Neural progenitor cell (in vitro differentiated cells): ENCODE results near the gene WNT5B. TPM values are rescaled to one million over a fixed set of nuclear protein-coding genes. Genes with fewer than 3 reads are reported as not detected.

ENCODE experiments used
- DNase-seq: peaks from one replicate; pipeline ENCODE4 v3.0.0-alpha.2; 2016; ENCODE audit warnings: low spot score
- H2AFZ ChIP-seq: fragments of 200-600 bp; sonication (generic); replicated peaks from 2 replicates; pipeline ENCODE4 v1.6.1; 2016; ENCODE audit warnings: antibody characterized with exemption
- H3F3A ChIP-seq: fragments of 200-600 bp; sonication (generic); 2 replicates; pipeline ENCODE4 v1.6.1; 2016; ENCODE audit warnings: antibody characterized with exemption, low read depth
- H3K27ac ChIP-seq: fragments of 200-600 bp; sonication (generic); 2 replicates; pipeline ENCODE4 v1.5.1; 2016; ENCODE audit warnings: mild to moderate bottlenecking
- H3K27me3 ChIP-seq: fragments of 200-600 bp; sonication (generic); 2 replicates; pipeline ENCODE4 v1.6.1; 2016; ENCODE audit warnings: mild to moderate bottlenecking, moderate library complexity
- H3K36me3 ChIP-seq: fragments of 200-600 bp; sonication (generic); 2 replicates; pipeline ENCODE4 v1.5.1; 2016
- H3K4me1 ChIP-seq: fragments of 200-600 bp; sonication (generic); 2 replicates; pipeline ENCODE4 v1.6.1; 2016; ENCODE audit warnings: mixed run types
- H3K4me2 ChIP-seq: fragments of 200-600 bp; sonication (generic); 2 replicates; pipeline ENCODE4 v1.6.1; 2016
- H3K4me3 ChIP-seq: fragments of 200-600 bp; sonication (generic); 2 replicates; pipeline ENCODE4 v1.5.1; 2016
- H3K79me2 ChIP-seq: fragments of 200-600 bp; sonication (generic); 2 replicates; pipeline ENCODE4 v1.6.1; 2016; ENCODE audit warnings: low read depth
- H3K9ac ChIP-seq: fragments of 200-600 bp; sonication (generic); 2 replicates; pipeline ENCODE4 v1.6.1; 2016
- H3K9me3 ChIP-seq: fragments of 200-600 bp; sonication (generic); 2 replicates; pipeline ENCODE4 v1.5.1; 2016; ENCODE audit warnings: low read depth
- H4K20me1 ChIP-seq: fragments of 200-600 bp; sonication (generic); 2 replicates; pipeline ENCODE4 v1.6.1; 2016; ENCODE audit warnings: low read depth
- H3K27ac Mint-ChIP-seq: 3 replicates; pipeline ENCODE4 v1.8.0; 2021; ENCODE audit warnings: mixed read lengths
- H3K27me3 Mint-ChIP-seq: 2 replicates; pipeline ENCODE4 v1.8.0; 2022; ENCODE audit warnings: low read depth, mild to moderate bottlenecking, inconsistent platforms, moderate library complexity, mixed read lengths; ENCODE audit not compliant: insufficient read depth
- H3K36me3 Mint-ChIP-seq: 3 replicates; pipeline ENCODE4 v1.8.0; 2021; ENCODE audit warnings: mixed read lengths
- H3K4me1 Mint-ChIP-seq: 3 replicates; pipeline ENCODE4 v1.8.0; 2021; ENCODE audit warnings: mixed read lengths
- H3K4me3 Mint-ChIP-seq: 3 replicates; pipeline ENCODE4 v1.8.0; 2021; ENCODE audit warnings: mild to moderate bottlenecking, moderate library complexity, mixed read lengths
- H3K9me3 Mint-ChIP-seq: 3 replicates; pipeline ENCODE4 v1.8.0; 2020; ENCODE audit warnings: mixed read lengths
- CTCF ChIP-seq: fragments of 200-600 bp; sonication (generic); IDR thresholded peaks from 2 replicates; pipeline ENCODE4 v1.5.1; 2017; ENCODE audit warnings: antibody characterized with exemption, mild to moderate bottlenecking
- EZH2 ChIP-seq: fragments of 200-600 bp; sonication (generic); IDR thresholded peaks from 2 replicates; pipeline ENCODE4 v1.6.1; 2017; ENCODE audit warnings: antibody characterized with exemption, mild to moderate bottlenecking, moderate library complexity
- EZH2phosphoT487 ChIP-seq: fragments of 200-600 bp; sonication (generic); IDR thresholded peaks from 2 replicates; pipeline ENCODE4 v1.6.1; 2017; ENCODE audit warnings: antibody characterized with exemption
- total RNA-seq: library from RNA; depleted of rRNA; stranded (reverse); fragments of >200 nt; gene quantifications from 2 replicates; pipeline ENCODE4 v1.2.3, GENCODE V29; 2015; ENCODE audit warnings: low replicate concordance

WNT5B gene
- total RNA-seq, 1 donor from 2014 or later = 43.7 TPM

DNA sequence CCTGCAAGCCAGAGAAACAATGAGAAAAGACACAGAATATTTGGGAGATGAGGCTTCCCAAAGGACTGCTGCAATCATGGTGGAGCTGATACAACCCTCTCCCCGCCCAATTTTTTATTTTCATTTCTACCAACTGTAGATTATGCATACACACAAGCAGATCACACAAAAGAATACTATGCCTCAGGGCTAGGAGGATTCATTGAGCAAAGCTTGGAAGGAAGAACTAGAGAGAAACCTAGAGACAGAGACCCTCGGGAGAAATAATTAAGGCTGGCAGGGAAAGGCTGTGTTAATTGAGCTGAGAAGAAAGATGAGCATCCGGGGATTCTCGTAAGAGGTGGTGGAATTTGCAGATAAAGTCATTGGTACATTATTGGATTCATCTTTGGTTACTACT lies 9.9 kb upstream of the WNT5B start:
- H4K20me1 ChIP-seq = peaks cover 58% of the 10 kb centered on the region
- H3K4me1 ChIP-seq = peaks cover 26% of the 10 kb centered on the region
- H3K36me3 ChIP-seq = no peaks in the 10 kb centered on the region
- TF ChIP-seq EZH2phosphoT487 (no peak), EZH2 (no peak), CTCF (no peak)
- no peak overlapping the region for H3K4me2 ChIP-seq
- H3F3A ChIP-seq = peaks cover 3% of the 10 kb centered on the region
- Mint-ChIP-seq H3K36me3 (peaks cover 12% of the 10 kb centered on the region), H3K4me3 (no peak overlapping the region), H3K27me3 (no peaks in the 10 kb centered on the region), H3K9me3 (peaks cover 2% of the 10 kb centered on the region), H3K27ac (no peak overlapping the region), H3K4me1 (peaks cover 34% of the 10 kb centered on the region)
- H3K9me3 ChIP-seq = no peaks in the 10 kb centered on the region
- no peak overlapping the region for H3K4me3 ChIP-seq
- no peak for DNase-seq
- no peaks in the 10 kb centered on the region for H3K27me3 ChIP-seq
- no peak overlapping the region for H3K27ac ChIP-seq
- no peak overlapping the region for H2AFZ ChIP-seq
- H3K9ac ChIP-seq = no peak overlapping the region
- peaks cover 13% of the 10 kb centered on the region for H3K79me2 ChIP-seq

GRCh38 chr12:1619587-1619986 lies 9.4 kb upstream of the WNT5B start:
- Mint-ChIP-seq H3K27ac (no peak overlapping the region), H3K9me3 (peaks cover 2% of the 10 kb centered on the region), H3K36me3 (peaks cover 13% of the 10 kb centered on the region), H3K27me3 (peaks cover under 1% of the 10 kb centered on the region), H3K4me3 (no peak overlapping the region), H3K4me1 (peaks cover 33% of the 10 kb centered on the region)
- Histone ChIP-seq H3K9me3 (no peaks in the 10 kb centered on the region), H3K9ac (no peak overlapping the region), H3K79me2 (peaks cover 13% of the 10 kb centered on the region), H2AFZ (no peak overlapping the region), H3K4me2 (no peak overlapping the region), H3K27me3 (no peaks in the 10 kb centered on the region), H3F3A (peaks cover 3% of the 10 kb centered on the region), H3K27ac (no peak overlapping the region), H4K20me1 (peaks cover 56% of the 10 kb centered on the region), H3K4me3 (no peak overlapping the region), H3K36me3 (no peaks in the 10 kb centered on the region), H3K4me1 (peaks cover 27% of the 10 kb centered on the region)
- no peak for TF ChIP-seq EZH2
- TF ChIP-seq EZH2phosphoT487 = no peak
- no peak for DNase-seq

- Histone ChIP-seq H3K9ac (no peak overlapping the region), H3K4me2 (no peak overlapping the region), H3K4me1 (peaks cover 32% of the 10 kb centered on the region), H3K27me3 (no peaks in the 10 kb centered on the region), H3K27ac (no peak overlapping the region), H4K20me1 (peaks cover 60% of the 10 kb centered on the region), H3K36me3 (no peaks in the 10 kb centered on the region), H3K9me3 (no peaks in the 10 kb centered on the region), H3F3A (peaks cover 3% of the 10 kb centered on the region), H2AFZ (no peak overlapping the region), H3K4me3 (no peak overlapping the region), H3K79me2 (peaks cover 13% of the 10 kb centered on the region)
- Mint-ChIP-seq H3K9me3 (peaks cover 2% of the 10 kb centered on the region), H3K36me3 (peaks cover 12% of the 10 kb centered on the region), H3K27me3 (peaks cover 2% of the 10 kb centered on the region), H3K4me1 (peaks cover 33% of the 10 kb centered on the region), H3K4me3 (no peak overlapping the region), H3K27ac (no peak overlapping the region)
- no peak for TF ChIP-seq CTCF
- TF ChIP-seq EZH2 = no peak
- no peak for TF ChIP-seq EZH2phosphoT487
- DNase-seq = no peak
Observed at GRCh38 chr12:1620092-1620491, 8.9 kb upstream of the WNT5B start.

GRCh38 chr12:1622406-1622805 lies 6.6 kb upstream of the WNT5B start:
- H3F3A ChIP-seq = peaks cover 3% of the 10 kb centered on the region
- H3K4me1 ChIP-seq = peaks cover 30% of the 10 kb centered on the region
- H3K27me3 ChIP-seq = peaks cover 13% of the 10 kb centered on the region
- no peaks in the 10 kb centered on the region for H3K36me3 ChIP-seq
- H3K4me3 ChIP-seq = no peak overlapping the region
- no peak overlapping the region for H3K4me2 ChIP-seq
- peaks cover 2% of the 10 kb centered on the region for H3K9me3 Mint-ChIP-seq
- DNase-seq = no peak
- H3K4me3 Mint-ChIP-seq = no peak overlapping the region
- H3K36me3 Mint-ChIP-seq = peaks cover 14% of the 10 kb centered on the region
- H4K20me1 ChIP-seq = peaks cover 51% of the 10 kb centered on the region
- peaks cover 7% of the 10 kb centered on the region for H3K79me2 ChIP-seq
- H3K9me3 ChIP-seq = no peaks in the 10 kb centered on the region
- no peak overlapping the region for H3K9ac ChIP-seq
- peaks cover 2% of the 10 kb centered on the region for H3K27me3 Mint-ChIP-seq
- no peak for TF ChIP-seq EZH2
- TF ChIP-seq CTCF = no peak
- H3K4me1 Mint-ChIP-seq = peaks cover 36% of the 10 kb centered on the region
- H3K27ac Mint-ChIP-seq = no peak overlapping the region
- no peak overlapping the region for H3K27ac ChIP-seq
- no peak overlapping the region for H2AFZ ChIP-seq
